Measurements from ENCODE around the gene SRCIN1.

GRCh38 chr17:38628441-38628840 is 22.7 kb upstream of the SRCIN1 start:
- TF ChIP-seq CTCF (IDR thresholded peaks at IDR 0.05) (no peak), EP300 (IDR thresholded peaks at IDR 0.05) (no peak)

All from esophagus muscularis mucosa (tissue), 3 donors.